GM18858 (cell line): ENCODE measurements around the gene TMEM156.
A peak's percentile ranks its signal among the peaks of the same experiment; 100 is the strongest.
"Not testable (repeated sequence)": the region's sequence is repeated elsewhere in the genome, so short reads cannot be mapped to it uniquely, and the experiment has no call there.

Experiments used
- ATAC-seq: cut with Tn5 transposase; IDR thresholded peaks from one replicate; pipeline ENCODE4 v1.9.1; 2021; ENCODE audit not compliant: unreplicated experiment

TMEM156 gene

DNA sequence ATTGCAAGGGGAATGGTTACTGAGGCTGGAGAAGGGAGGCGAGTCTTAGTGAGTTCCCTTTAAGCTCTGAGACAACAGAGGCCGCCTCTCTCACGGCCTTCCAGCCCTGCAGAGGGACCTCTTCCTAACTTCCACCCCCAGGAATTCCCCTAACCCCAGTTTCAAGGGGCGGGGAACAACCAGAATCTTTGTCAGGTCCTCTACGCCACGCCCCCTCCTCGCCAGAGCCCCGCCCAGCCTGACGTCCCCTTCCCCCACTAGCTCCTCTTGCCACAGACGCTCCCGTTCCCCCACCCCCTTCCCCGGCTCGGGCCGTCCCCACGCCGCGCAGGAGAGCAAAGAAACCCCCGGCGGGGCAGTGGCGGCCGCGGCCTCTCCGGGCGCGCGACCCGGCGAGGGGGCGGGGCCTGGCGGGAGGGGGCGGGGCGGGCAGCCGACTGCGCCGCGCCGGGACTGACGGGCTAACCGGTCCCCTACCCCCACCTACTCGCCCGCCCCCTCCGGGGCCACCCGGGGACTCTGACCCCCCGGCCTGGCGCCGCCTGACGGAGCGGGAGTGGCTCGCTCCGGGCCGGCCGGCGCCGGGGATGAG, 12.3 kb upstream of the TMEM156 start:
- ATAC-seq = peak; percentile 41

DNA sequence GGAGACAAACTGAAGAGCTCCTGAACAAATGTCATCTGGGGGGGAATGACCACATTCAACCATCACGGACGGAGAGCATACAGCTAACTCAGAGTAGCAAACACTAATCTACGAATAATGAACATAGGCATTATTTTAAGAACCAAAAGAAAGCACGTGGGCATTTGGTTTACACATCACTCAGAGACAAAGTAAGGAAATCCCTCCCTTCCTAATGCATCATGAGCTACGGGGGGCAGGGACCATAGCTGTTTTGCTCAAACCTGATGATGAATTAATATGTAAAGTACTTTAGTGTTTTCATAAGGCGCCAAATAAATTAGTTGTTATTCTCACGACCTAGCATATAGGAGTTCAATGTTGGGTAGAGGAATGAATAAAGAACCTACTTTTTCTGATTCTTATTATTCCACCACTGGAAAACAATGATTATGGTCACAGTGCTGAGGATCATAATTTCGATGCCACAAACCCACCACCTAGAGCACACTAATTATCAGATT, 11.7 kb upstream of the TMEM156 start:
- no peak for ATAC-seq

DNA sequence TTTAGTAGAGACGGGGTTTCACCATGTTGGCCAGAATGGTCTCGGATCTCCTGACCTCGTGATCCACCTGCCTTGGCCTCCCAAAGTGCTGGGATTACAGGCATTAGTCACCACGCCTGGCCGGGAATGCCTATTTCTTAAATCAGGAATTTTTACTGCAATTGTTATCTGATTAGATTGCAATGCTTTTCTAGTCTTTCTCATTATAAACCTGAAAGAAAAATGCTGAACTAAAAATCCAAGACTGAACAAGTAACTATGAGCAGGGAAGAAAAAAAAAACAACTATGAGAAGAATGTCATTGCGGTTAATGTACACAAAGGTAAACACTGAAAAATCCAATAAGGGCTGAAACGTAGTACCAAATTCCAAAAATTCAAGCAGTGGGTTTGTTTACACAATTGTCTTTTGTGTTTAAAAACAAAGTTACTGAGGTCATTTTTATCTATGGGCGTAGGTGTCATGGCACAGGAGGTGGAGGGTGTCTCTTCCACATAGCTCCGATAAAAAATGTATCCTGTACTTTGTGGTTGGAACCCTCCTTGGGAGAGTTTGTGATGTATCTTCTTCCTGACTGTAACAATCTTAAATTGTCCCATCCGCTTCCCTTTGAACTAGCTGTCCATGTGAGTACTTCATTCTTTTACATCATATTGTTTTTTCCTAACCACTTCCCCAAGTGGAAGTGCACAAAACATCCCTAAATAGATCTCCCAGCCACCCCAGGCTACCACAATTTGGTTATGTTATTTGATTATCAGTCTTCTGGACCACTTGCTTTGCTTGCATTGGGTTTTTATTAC, 11.1 kb upstream of the TMEM156 start:
- no peak for ATAC-seq

DNA sequence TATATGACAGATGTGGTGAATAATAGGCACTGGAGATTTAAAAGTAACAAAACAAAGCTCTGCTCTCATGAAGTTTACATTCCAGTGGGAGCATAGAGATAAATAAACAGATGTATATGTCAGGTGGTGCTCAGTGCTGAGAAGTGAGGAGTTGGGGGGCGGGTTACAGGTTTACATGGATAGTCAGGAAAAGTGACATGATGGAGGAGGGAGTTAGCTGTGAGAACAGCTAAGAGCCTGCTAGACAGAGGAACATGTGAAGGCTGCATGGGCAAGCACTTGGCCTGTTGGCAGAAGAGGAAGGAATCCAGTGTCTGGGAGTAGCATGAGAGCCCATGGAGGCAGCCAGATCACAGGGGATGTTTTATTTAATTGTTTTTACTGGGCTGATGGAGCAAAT, 10.2 kb upstream of the TMEM156 start:
- ATAC-seq = no peak

DNA sequence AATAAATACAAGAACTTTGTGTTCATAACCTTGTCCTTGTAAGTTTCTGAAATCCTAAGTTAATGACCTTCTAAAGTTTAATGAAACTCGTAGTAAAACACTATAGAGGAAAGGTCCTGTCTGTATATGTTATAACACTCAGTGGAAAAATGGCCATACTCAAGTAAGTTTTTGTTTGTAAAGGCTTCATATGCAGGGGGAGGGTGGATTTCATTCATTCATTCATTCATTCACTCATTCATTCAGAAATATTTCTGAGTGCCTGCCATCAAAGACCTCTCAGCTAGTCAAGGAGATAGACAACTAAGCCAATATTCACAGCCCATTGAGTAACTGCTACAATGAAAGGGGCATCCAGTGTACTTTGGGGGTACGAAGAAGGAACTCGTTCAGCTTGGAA, 6.9 kb upstream of the TMEM156 start:
- ATAC-seq = no peak

DNA sequence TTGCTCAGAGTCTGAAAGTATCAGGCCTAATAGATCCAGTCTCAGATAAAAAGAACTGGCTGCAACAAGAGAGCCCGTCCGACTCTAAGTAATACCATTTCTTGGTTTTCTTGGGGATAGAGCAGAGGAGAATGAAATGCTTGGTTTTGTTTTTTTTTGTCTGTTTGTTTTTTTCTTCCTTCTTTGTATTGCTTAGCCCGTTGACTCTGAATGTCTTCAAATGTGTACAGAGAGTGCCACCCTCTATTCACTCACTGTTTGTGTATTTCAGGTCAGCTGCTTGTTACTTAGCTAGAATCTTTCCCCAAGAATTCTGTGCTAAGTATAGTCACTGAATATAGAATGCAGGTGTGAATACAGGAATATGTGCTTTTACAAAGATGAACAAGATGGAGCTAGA, 5.7 kb upstream of the TMEM156 start:
- ATAC-seq = no peak

DNA sequence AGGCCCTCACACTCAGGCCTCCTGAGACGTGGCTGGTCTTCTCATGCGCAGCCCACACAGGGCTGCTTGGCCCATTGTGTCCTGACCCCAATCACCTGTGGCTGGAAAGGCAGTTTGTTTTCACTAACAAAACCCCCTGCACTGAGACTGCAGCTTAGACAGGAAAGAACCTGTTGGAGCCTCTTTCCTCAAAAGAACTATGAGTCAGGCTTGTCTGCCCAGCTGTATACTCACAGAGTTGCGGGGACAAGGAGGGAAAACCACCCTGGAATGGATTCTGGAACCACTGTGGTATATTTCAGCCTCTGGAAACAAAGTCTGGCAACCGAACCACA, 5.2 kb upstream of the TMEM156 start:
- ATAC-seq = no peak

DNA sequence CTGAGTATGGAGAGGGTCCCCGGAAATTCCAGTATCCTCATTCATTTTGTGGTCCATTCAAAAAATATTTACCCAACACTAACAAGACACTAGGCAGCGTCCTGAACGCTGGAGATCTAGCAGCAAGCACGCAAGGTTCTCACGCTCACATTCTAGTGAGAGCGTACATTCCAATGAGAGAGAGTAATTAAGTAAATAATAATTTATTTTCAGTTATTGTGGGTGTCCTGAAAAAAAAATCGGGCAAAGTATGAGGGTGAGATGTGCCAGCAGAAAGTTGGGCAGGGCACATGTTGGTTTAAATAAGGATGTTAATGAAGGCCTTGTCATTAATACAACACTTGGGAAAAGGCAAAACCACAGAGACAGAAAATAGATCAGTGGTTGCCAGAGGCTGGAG, 4.0 kb upstream of the TMEM156 start:
- ATAC-seq = no peak

DNA sequence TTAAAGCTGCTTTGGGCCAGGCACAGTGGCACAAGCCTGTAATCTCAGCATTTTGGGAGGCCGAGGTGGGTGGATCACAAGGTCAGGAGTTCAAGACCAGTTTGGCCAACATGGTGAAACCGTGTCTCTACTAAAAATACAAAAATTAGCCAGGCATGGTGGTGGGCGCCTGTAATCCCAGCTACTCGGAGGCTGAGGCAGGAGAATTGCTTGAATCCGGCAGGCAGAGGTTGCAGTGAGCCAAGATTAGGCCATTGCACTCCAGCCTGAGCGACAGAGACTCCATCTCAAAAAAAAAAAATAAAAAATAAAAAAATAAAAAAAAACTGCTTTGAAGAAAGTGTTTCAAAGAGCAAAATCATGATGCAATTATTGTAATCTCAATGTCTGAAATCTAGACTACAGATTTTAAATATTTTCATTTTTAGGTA, 604 bp downstream of the TMEM156 start:
- not testable (repeated sequence) for ATAC-seq

DNA sequence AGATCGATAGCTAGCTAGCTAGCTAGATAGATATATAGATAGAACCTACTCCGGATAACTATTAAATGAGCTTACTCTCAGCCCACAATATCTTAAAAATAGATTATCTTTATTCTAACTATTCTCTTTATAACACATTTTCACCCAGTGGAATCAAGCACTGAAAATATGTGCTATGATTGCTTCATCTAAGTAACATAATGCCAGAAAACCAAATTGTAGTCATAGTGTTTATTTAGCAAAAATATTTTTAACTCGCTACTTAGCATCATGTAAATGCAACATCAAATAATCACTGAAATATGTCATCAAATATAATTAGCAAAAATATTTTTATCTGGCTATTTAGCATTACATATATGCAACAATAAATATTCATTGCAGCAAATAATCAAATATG, 1.5 kb downstream of the TMEM156 start:
- ATAC-seq = no peak

DNA sequence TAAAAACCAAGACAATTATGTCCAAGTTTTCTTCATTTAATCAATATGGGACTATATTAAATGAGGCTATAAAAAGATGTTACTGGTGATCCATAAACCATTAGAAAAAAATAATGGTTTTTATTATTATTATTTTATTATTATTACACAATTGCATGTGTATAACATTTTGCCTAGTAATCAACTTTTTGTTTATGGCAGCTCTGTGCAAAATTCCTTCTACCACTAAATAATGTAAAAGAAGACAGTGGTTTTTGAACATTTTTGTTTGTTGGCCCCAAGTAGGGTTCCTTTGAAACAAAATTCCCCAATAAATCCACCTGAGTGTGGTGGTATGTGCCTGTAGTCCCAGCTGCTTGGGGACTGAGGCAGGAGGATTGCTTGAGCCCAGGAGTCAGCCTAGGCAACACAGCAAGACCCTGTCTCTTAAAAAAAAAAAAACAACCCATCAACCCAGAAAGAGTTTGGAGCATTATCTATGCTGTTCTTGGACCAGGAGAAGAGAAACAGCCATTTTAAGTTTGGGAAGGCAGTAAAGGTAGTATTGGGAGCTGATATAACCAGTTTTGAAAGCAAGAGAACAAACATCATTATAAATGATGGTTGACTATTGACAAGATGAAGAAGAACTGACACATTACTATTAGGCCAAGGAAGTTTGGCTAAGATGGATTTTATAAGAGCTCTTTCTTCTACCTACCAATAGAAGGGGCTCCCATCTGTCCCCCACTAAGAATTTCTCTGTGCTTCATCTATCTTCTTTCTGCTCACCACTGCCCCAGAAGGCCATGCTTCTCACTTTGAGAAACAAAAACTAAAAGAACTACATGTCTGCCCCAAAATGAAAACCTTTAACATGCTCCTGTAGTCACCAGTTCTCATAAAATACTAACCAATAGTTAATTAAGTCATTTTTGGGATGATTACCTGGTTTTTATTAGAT, 2.2 kb downstream of the TMEM156 start:
- ATAC-seq = no peak

DNA sequence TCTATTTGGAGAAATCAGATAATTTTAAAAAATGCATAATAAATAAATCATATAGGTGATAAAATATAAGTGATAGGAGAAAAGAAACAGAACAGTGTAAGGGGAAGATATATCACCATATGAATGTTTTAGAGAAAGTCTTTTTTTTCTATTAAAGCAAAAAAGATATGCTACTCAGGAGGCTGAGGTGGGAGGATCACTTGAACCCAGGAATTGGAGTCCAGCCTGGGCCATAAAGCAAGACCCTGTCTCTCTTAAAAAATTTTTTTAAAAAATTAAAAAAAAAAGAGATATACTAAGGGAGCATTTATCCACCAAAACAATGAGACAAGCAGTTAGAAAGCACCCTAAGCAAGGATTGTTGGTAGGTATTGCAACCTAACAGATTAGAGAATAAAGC, 6.1 kb downstream of the TMEM156 start:
- ATAC-seq = no peak

DNA sequence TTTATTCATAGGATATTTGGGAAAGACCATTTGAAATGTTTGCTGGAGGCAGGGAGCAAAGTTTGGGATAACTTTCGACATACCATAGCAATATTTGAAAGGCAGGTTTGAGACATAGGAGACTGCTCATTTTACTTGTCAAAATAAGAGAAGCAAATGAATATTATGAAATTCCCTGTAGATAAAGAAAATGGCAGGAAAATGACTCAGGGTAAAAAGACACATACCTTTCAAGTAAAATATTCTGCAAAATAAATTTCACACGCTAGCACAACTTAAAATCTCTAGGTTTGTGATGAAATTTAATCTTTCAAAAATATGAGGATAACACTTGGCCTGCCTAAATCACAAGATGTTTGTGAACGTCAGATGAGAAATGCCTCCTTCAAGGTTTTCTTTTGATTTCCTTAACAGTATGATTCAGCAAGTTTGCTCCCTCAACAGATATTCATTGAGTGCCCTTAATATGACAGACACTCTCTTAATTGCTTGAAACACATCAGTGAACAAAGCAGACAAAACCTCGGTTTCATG, 6.6 kb downstream of the TMEM156 start:
- ATAC-seq = no peak

DNA sequence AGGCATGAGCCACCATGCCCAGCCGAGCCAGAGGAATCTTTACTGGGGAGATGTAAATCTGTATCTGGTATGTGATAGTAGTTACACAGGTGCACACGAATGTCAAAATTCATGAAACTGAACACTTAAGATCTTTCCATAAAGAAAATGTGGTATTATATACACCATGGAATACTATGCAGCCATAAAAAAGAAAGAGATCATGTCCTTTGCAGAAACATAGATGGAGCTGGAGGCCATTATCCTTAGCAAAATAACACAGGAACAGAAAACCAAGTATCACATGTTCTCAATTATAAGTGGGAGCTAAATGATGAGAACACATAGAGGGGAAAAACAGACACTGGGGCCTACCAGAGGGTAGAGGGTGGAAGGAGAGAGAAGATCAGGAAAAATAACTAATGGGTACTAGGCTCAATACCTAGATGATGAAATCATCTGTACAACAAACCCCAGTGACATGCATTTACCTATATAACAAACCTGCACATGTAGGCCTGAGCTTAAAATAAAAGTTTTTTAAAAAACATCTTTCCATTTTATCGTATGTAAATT, 7.8 kb downstream of the TMEM156 start:
- no peak for ATAC-seq

DNA sequence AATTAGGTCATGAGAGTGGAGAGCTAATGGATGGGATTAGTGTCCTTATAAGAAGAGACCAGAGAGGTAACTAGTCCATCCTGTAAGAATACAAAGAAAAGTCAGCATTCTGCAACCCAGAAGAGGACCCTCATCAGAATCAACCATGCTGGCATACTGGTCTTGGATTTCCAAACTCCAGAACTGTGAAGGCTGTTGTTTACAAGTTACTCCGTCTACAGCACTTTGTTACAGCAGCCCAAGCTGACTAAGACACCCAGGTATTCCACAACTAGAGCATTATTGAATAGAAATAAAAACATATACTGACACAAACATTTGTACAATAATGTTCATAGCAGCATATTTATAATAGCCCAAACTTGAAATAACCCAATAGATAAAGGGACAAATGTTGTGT, 9.2 kb downstream of the TMEM156 start:
- ATAC-seq = no peak

DNA sequence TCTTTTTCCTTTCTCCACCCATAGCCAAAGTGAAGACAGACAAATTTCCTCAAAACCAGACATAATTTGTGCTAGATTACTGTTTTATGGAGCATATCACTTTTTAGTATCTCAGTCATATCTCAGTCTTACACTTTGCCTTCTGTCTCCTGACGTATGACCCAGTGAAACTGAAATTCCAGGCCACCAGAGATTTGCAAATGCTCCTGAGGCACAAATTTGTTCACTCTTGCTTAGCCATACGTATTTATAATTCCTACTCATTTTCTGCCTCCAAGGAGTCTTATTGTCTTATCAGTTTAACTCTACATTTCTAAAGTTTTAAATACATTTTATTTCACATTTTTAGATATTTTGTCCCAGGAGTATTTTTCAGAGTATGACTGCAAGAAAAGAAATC, 10.0 kb downstream of the TMEM156 start:
- ATAC-seq = no peak

DNA sequence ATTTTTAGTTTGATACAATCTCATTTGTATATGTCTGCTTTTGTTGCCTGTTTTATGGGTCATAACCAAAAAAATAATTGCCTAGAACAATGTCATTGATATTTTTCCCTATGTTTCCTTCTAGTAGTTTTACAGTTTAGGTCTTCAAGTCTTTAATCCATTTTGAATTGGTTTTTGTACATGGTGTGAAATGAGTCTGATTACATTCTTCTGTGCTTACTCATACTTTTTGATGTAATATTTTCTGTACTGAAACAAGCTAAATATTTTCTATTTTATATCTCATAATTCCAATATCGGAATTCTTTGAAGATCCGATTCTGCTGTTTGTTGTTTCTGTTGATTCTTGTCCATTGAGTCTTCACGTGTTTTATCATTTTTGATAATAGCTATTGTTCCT, 10.6 kb downstream of the TMEM156 start:
- ATAC-seq = no peak

DNA sequence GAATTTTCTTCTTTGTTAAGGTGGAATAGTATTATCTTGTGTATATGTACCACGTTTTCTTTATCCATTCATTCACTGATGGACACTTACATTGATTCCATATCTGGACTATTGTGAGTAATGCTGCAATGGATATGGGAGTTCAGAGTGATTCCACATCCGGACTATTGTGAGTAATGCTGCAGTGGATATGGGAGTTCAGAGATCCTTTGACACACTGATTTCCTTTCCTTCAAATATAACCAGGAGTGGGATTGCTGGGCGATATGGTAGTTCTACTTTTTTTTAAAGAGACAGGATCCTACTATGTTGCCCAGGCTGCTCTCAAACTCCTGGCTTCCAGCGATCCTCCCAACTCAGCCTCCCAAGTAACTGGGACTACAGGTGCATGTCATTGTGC, 12.1 kb downstream of the TMEM156 start:
- no peak for ATAC-seq

DNA sequence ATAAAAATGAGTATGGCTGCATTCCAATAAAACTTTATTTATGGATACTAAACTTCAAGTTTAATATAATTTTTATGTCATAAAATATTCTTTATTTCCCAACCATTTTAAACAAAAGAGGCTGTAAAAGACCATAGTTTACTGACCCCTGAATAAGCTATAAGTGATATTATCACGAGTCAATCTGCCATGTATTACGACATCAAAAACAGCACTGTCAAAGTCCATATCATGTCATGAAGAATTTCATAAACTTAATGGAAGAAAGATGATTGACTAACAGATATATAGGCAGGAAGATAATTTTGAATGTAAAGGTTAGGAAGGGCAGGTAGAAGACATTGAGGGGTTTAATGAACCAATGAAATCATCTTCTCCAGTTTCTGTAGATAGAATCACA, 18.2 kb downstream of the TMEM156 start:
- no peak for ATAC-seq

DNA sequence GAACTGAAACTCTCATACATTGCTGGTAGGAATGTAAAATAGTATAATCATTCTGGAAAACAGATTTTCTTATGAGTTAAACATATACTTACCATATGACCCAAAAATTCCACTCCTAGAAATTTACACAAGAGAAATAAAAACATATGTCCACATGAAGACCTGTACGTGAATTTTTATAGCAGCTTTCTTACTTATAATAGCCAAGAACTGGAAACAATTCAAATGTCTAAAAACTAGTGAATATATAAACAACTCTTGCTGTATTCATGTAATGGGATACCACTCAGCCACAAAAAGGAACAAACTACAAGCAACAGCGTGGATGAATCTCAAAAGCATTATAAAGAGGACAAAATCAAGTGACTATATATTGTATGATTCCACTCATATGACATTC, 27.5 kb downstream of the TMEM156 start:
- no peak for ATAC-seq

DNA sequence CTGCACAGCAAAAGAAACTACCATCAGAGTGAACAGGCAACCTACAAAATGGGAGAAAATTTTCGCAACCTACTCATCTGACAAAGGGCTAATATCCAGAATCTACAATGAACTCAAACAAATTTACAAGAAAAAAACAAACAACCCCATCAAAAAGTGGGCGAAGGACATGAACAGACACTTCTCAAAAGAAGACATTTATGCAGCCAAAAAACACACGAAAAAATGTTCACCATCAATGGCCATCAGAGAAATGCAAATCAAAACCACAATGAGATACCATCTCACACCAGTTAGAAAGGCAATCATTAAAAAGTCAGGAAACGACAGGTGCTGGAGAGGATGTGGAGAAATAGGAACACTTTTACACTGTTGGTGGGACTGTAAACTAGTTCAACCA, 30.2 kb downstream of the TMEM156 start:
- not testable (repeated sequence) for ATAC-seq
